Measurements from ENCODE around the gene NDRG2.

GRCh38 chr14:21058903-21059302 lies 34.0 kb upstream of the NDRG2 start:
- TF ChIP-seq CTCF (conservative IDR thresholded peaks at IDR 0.05 in 1 of 2, IDR thresholded peaks at IDR 0.05 in 1 of 2; ENCODE audit: extremely low read depth in 1 of 2, insufficient read depth in 1 of 2, low read depth in 1 of 2, low read length in 2 of 2) (no peak), EZH2 (IDR thresholded peaks at IDR 0.05; ENCODE audit: borderline replicate concordance, low read length) (no peak)
